Neuron (in vitro differentiated cells): ENCODE results near the gene GRID2.

Experiments
- H2AFZ ChIP-seq: one replicate; pipeline ENCODE4 v1.6.1; 2013; ENCODE audit warnings: low read depth, mild to moderate bottlenecking, inconsistent platforms, low read length, moderate library complexity
- H3K27me3 ChIP-seq: one replicate; pipeline ENCODE4 v1.6.1; 2013; ENCODE audit warnings: low read length; ENCODE audit not compliant: insufficient read depth
- H3K36me3 ChIP-seq: one replicate; pipeline ENCODE4 v1.6.1; 2013; ENCODE audit warnings: low read length; ENCODE audit not compliant: insufficient read depth
- H3K4me1 ChIP-seq: one replicate; pipeline ENCODE4 v1.6.1; 2013; ENCODE audit warnings: low read length; ENCODE audit not compliant: insufficient read depth
- H3K4me3 ChIP-seq: 2 replicates; pipeline ENCODE4 v1.5.1; 2013; ENCODE audit warnings: mild to moderate bottlenecking, low read length, moderate library complexity
- H3K9me3 ChIP-seq: one replicate; pipeline ENCODE4 v1.6.1; 2013; ENCODE audit warnings: low read length

Gene GRID2

DNA sequence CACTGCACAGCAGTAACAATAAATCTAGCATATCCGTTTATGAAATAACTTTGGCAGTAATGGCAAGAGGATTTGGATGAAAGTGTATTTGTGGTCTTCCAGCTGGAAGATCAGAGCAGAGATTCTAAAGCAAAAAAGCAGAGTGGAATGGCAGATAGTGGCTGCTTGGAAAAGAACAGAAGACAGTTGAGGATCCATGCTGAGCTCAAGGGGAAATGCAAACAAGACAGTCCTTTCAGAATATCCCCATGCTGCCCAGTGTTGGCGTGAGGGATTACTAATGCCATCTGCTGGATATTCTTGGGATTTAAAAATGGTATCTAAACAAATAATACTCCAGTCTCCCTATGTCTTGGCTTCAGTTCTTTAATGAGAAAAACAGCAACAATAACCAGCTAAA is 895.7 kb downstream of the GRID2 start:
- Histone ChIP-seq H3K9me3 (no peaks in the 10 kb centered on the region), H3K4me3 (no peak overlapping the region), H3K4me1 (no peaks in the 10 kb centered on the region), H3K36me3 (no peaks in the 10 kb centered on the region), H3K27me3 (no peaks in the 10 kb centered on the region), H2AFZ (no peak overlapping the region)

GRCh38 chr4:93201471-93202096 is 897.8 kb downstream of the GRID2 start:
- no peak overlapping the region for H3K4me3 ChIP-seq
- H3K9me3 ChIP-seq = no peaks in the 10 kb centered on the region
- H3K27me3 ChIP-seq = no peaks in the 10 kb centered on the region
- H3K36me3 ChIP-seq = no peaks in the 10 kb centered on the region
- peak overlapping the region; percentile 26 for H2AFZ ChIP-seq
- H3K4me1 ChIP-seq = no peaks in the 10 kb centered on the region

DNA sequence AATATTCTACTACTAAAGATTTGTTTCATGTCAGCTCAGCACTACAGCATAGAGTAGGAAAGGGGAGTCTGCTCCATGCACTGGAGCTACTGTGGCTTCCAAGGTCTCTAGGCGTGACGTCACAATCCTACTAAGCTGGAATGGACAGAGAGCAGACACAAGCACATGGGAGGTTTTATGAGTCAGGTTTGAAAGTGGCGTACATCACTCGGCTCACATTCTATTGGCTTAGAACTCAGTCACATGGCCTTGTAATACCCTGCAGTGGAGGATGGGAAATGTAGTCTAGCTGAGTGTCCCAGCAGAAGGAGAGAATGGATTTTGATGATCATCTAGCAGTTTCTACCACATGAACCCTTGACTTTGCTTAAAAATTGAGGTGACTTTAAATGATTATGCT is 899.9 kb downstream of the GRID2 start:
- no peaks in the 10 kb centered on the region for H3K36me3 ChIP-seq
- H2AFZ ChIP-seq = no peak overlapping the region
- no peaks in the 10 kb centered on the region for H3K9me3 ChIP-seq
- no peaks in the 10 kb centered on the region for H3K4me1 ChIP-seq
- H3K4me3 ChIP-seq = no peak overlapping the region
- no peaks in the 10 kb centered on the region for H3K27me3 ChIP-seq

GRCh38 chr4:93212250-93212649 is 908.5 kb downstream of the GRID2 start:
- H2AFZ ChIP-seq = no peak overlapping the region
- H3K27me3 ChIP-seq = no peaks in the 10 kb centered on the region
- H3K36me3 ChIP-seq = no peaks in the 10 kb centered on the region
- H3K9me3 ChIP-seq = no peaks in the 10 kb centered on the region
- H3K4me1 ChIP-seq = no peaks in the 10 kb centered on the region
- no peak overlapping the region for H3K4me3 ChIP-seq

GRCh38 chr4:93216646-93217045 is 912.9 kb downstream of the GRID2 start:
- H3K4me1 ChIP-seq = no peaks in the 10 kb centered on the region
- no peaks in the 10 kb centered on the region for H3K9me3 ChIP-seq
- no peak overlapping the region for H3K4me3 ChIP-seq
- no peaks in the 10 kb centered on the region for H3K27me3 ChIP-seq
- no peak overlapping the region for H2AFZ ChIP-seq
- no peaks in the 10 kb centered on the region for H3K36me3 ChIP-seq

GRCh38 chr4:93217431-93217830 is 913.7 kb downstream of the GRID2 start:
- Histone ChIP-seq H3K36me3 (no peaks in the 10 kb centered on the region), H3K27me3 (no peaks in the 10 kb centered on the region), H3K4me1 (no peaks in the 10 kb centered on the region), H3K9me3 (no peaks in the 10 kb centered on the region), H3K4me3 (no peak overlapping the region), H2AFZ (peak overlapping the region; percentile 77)

DNA sequence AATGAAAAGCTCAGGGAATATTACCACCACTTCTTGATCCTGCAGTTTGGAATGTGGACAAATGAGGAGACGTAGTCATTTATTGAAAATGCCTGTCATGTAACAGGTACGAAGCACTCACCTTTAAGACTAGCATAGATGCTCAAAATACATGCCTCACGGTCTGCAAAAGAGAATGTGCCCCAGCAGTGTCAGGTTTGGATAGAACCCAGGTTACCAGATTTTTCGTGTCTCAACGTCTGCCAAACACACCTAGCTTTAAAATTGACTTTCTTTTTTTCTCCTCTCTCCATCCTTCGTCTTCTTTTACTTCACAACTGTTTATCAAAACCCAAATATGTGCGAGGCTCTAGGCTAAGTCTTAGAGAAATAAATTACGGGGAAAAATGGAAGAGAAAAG is 918.0 kb downstream of the GRID2 start:
- Histone ChIP-seq H3K9me3 (no peaks in the 10 kb centered on the region), H2AFZ (no peak overlapping the region), H3K4me3 (no peak overlapping the region), H3K27me3 (no peaks in the 10 kb centered on the region), H3K36me3 (no peaks in the 10 kb centered on the region), H3K4me1 (no peaks in the 10 kb centered on the region)

DNA sequence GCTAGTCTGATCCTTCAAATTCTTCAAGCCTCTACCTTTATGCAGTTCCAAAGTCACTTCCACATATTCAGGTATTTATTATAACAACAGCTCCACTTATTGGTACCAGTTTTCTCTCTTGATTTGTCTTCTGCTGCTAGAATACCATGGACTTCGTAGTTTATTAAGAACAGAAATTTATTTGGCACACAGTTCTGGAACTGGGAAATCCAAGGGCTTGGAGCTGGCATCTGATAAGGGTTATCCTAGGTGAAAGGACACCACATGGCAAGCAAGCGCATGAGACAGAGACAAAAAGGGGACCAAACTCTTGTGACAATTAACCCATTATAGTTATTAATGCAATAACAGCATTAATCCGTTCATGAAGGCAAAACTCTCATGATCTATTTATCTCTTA is 924.3 kb downstream of the GRID2 start:
- Histone ChIP-seq H3K9me3 (no peaks in the 10 kb centered on the region), H3K4me3 (no peak overlapping the region), H3K4me1 (no peaks in the 10 kb centered on the region), H3K27me3 (no peaks in the 10 kb centered on the region), H3K36me3 (no peaks in the 10 kb centered on the region), H2AFZ (no peak overlapping the region)

DNA sequence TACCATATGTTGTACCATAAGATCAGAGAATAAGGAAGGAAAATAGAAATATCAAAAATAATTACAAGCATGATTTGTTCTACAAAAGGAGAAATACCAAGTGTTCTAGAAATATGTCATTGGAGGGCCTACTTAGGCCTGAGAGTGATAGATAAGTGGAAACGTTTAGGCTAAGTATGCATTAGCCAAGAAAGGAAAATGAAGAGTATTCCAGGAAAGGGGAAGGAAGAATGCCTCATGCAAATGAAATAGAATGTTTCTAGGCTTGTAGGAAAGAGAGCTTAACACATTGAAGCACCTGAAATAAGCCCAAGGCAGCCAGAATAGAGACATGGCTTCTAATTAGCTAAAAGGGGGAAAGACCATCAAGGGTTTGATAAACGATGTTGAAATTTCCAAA is 929.1 kb downstream of the GRID2 start:
- H3K4me1 ChIP-seq = no peaks in the 10 kb centered on the region
- H3K9me3 ChIP-seq = no peaks in the 10 kb centered on the region
- H3K27me3 ChIP-seq = no peaks in the 10 kb centered on the region
- no peak overlapping the region for H3K4me3 ChIP-seq
- no peaks in the 10 kb centered on the region for H3K36me3 ChIP-seq
- H2AFZ ChIP-seq = no peak overlapping the region

DNA sequence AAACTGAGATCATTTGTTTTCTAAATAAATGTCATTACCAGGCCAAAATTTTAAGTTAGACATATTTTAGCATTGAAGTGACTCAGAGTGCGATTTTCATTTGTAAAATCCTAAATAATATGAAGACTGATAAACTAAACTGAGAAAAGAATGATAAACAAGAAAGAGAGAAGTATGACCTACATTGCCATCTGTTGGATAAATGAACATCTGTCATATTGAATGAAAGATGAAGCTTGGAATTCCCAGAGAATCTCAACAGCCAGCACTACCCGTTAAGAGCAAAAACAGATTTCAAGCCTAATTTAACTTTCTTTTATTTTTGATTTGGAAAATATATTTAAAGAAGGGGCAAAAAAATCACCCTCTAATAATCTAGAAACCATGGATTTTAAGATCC is 933.8 kb downstream of the GRID2 start:
- Histone ChIP-seq H3K9me3 (no peaks in the 10 kb centered on the region), H2AFZ (no peak overlapping the region), H3K36me3 (no peaks in the 10 kb centered on the region), H3K4me3 (no peak overlapping the region), H3K4me1 (no peaks in the 10 kb centered on the region), H3K27me3 (no peaks in the 10 kb centered on the region)

GRCh38 chr4:93243262-93243661 is 939.5 kb downstream of the GRID2 start:
- H2AFZ ChIP-seq = no peak overlapping the region
- H3K4me1 ChIP-seq = no peaks in the 10 kb centered on the region
- no peaks in the 10 kb centered on the region for H3K36me3 ChIP-seq
- H3K27me3 ChIP-seq = no peaks in the 10 kb centered on the region
- H3K4me3 ChIP-seq = no peak overlapping the region
- no peaks in the 10 kb centered on the region for H3K9me3 ChIP-seq

- no peaks in the 10 kb centered on the region for H3K4me1 ChIP-seq
- H2AFZ ChIP-seq = no peak overlapping the region
- no peak overlapping the region for H3K4me3 ChIP-seq
- H3K36me3 ChIP-seq = no peaks in the 10 kb centered on the region
- no peaks in the 10 kb centered on the region for H3K9me3 ChIP-seq
- H3K27me3 ChIP-seq = no peaks in the 10 kb centered on the region
Observed at GRCh38 chr4:93261207-93261606, 957.4 kb downstream of the GRID2 start.

GRCh38 chr4:93263166-93263565 is 959.4 kb downstream of the GRID2 start:
- Histone ChIP-seq H3K4me1 (no peaks in the 10 kb centered on the region), H2AFZ (no peak overlapping the region), H3K9me3 (no peaks in the 10 kb centered on the region), H3K27me3 (no peaks in the 10 kb centered on the region), H3K36me3 (no peaks in the 10 kb centered on the region), H3K4me3 (no peak overlapping the region)

DNA sequence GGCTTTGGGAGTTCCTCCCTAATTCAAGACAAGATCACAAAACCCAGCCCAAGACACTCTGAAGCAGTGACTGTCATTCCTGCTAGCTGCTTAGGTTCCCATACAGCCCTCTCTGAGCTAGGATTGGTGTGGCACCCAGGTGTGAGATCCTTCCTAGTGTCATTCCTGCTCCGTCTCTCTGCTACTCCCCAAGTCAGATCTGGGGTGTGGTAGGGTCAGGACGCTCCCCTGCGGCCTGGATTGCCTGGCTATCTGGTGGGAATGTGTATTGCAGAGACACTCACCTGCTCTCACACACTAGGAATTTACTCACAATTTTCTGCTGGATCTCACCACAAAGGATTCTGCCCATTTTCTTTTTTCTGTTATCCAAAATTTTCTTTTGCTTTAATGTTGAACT is 964.0 kb downstream of the GRID2 start:
- Histone ChIP-seq H3K4me3 (no peak overlapping the region), H2AFZ (no peak overlapping the region), H3K4me1 (no peaks in the 10 kb centered on the region), H3K27me3 (no peaks in the 10 kb centered on the region), H3K9me3 (no peaks in the 10 kb centered on the region), H3K36me3 (no peaks in the 10 kb centered on the region)
